Neural progenitor cell (in vitro differentiated cells): ENCODE results near the gene SMAD7. TPM values are rescaled to one million over a fixed set of nuclear protein-coding genes. Genes with fewer than 3 reads are reported as not detected.

Experiments
- DNase-seq: peaks from one replicate; pipeline ENCODE4 v3.0.0-alpha.2; 2016; ENCODE audit warnings: low spot score
- H2AFZ ChIP-seq: fragments of 200-600 bp; sonication (generic); replicated peaks from 2 replicates; pipeline ENCODE4 v1.6.1; 2016; ENCODE audit warnings: antibody characterized with exemption
- H3F3A ChIP-seq: fragments of 200-600 bp; sonication (generic); 2 replicates; pipeline ENCODE4 v1.6.1; 2016; ENCODE audit warnings: antibody characterized with exemption, low read depth
- H3K27ac ChIP-seq: fragments of 200-600 bp; sonication (generic); 2 replicates; pipeline ENCODE4 v1.5.1; 2016; ENCODE audit warnings: mild to moderate bottlenecking
- H3K27me3 ChIP-seq: fragments of 200-600 bp; sonication (generic); 2 replicates; pipeline ENCODE4 v1.6.1; 2016; ENCODE audit warnings: mild to moderate bottlenecking, moderate library complexity
- H3K36me3 ChIP-seq: fragments of 200-600 bp; sonication (generic); 2 replicates; pipeline ENCODE4 v1.5.1; 2016
- H3K4me1 ChIP-seq: fragments of 200-600 bp; sonication (generic); 2 replicates; pipeline ENCODE4 v1.6.1; 2016; ENCODE audit warnings: mixed run types
- H3K4me2 ChIP-seq: fragments of 200-600 bp; sonication (generic); 2 replicates; pipeline ENCODE4 v1.6.1; 2016
- H3K4me3 ChIP-seq: fragments of 200-600 bp; sonication (generic); 2 replicates; pipeline ENCODE4 v1.5.1; 2016
- H3K79me2 ChIP-seq: fragments of 200-600 bp; sonication (generic); 2 replicates; pipeline ENCODE4 v1.6.1; 2016; ENCODE audit warnings: low read depth
- H3K9ac ChIP-seq: fragments of 200-600 bp; sonication (generic); 2 replicates; pipeline ENCODE4 v1.6.1; 2016
- H3K9me3 ChIP-seq: fragments of 200-600 bp; sonication (generic); 2 replicates; pipeline ENCODE4 v1.5.1; 2016; ENCODE audit warnings: low read depth
- H4K20me1 ChIP-seq: fragments of 200-600 bp; sonication (generic); 2 replicates; pipeline ENCODE4 v1.6.1; 2016; ENCODE audit warnings: low read depth
- H3K27ac Mint-ChIP-seq: 3 replicates; pipeline ENCODE4 v1.8.0; 2021; ENCODE audit warnings: mixed read lengths
- H3K27me3 Mint-ChIP-seq: 2 replicates; pipeline ENCODE4 v1.8.0; 2022; ENCODE audit warnings: low read depth, mild to moderate bottlenecking, inconsistent platforms, moderate library complexity, mixed read lengths; ENCODE audit not compliant: insufficient read depth
- H3K36me3 Mint-ChIP-seq: 3 replicates; pipeline ENCODE4 v1.8.0; 2021; ENCODE audit warnings: mixed read lengths
- H3K4me1 Mint-ChIP-seq: 3 replicates; pipeline ENCODE4 v1.8.0; 2021; ENCODE audit warnings: mixed read lengths
- H3K4me3 Mint-ChIP-seq: 3 replicates; pipeline ENCODE4 v1.8.0; 2021; ENCODE audit warnings: mild to moderate bottlenecking, moderate library complexity, mixed read lengths
- H3K9me3 Mint-ChIP-seq: 3 replicates; pipeline ENCODE4 v1.8.0; 2020; ENCODE audit warnings: mixed read lengths
- EZH2 ChIP-seq: fragments of 200-600 bp; sonication (generic); IDR thresholded peaks from 2 replicates; pipeline ENCODE4 v1.6.1; 2017; ENCODE audit warnings: antibody characterized with exemption, mild to moderate bottlenecking, moderate library complexity
- EZH2phosphoT487 ChIP-seq: fragments of 200-600 bp; sonication (generic); IDR thresholded peaks from 2 replicates; pipeline ENCODE4 v1.6.1; 2017; ENCODE audit warnings: antibody characterized with exemption
- total RNA-seq: library from RNA; depleted of rRNA; stranded (reverse); fragments of >200 nt; gene quantifications from 2 replicates; pipeline ENCODE4 v1.2.3, GENCODE V29; 2015; ENCODE audit warnings: low replicate concordance
- TF ChIP-seq, protein P1 (sequence below): fragments of 200-600 bp; sonication (generic); IDR thresholded peaks from 2 replicates; pipeline ENCODE4 v1.5.1; 2017; ENCODE audit warnings: antibody characterized with exemption, mild to moderate bottlenecking

Gene SMAD7
- total RNA-seq, 1 donor from 2014 or later = 1.1 TPM

DNA sequence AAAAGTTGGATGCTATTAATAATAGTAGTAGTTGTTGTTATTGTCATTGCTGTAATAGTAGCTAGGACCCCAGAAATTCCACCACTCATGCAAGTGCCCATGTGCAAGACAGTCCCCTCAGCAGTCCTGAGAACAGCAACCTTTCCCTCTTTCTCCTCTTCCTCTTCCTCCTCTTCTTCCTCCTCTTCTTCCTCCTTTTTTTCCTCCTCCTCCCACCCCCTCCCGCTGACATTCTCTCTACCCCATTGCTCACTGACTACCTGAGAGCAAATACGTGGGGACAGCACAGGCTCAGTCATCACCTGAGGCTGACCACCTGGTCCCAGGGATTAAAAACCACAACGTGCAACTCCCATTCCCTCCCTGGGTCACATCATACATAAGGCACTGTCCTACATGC, 41.8 kb downstream of the SMAD7 start:
- TF ChIP-seq, protein P1, sequence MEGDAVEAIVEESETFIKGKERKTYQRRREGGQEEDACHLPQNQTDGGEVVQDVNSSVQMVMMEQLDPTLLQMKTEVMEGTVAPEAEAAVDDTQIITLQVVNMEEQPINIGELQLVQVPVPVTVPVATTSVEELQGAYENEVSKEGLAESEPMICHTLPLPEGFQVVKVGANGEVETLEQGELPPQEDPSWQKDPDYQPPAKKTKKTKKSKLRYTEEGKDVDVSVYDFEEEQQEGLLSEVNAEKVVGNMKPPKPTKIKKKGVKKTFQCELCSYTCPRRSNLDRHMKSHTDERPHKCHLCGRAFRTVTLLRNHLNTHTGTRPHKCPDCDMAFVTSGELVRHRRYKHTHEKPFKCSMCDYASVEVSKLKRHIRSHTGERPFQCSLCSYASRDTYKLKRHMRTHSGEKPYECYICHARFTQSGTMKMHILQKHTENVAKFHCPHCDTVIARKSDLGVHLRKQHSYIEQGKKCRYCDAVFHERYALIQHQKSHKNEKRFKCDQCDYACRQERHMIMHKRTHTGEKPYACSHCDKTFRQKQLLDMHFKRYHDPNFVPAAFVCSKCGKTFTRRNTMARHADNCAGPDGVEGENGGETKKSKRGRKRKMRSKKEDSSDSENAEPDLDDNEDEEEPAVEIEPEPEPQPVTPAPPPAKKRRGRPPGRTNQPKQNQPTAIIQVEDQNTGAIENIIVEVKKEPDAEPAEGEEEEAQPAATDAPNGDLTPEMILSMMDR = no peak
- TF ChIP-seq EZH2phosphoT487 = no peak
- TF ChIP-seq EZH2 = no peak
- H3K9me3 Mint-ChIP-seq = peaks cover 11% of the 10 kb centered on the region
- Histone ChIP-seq H4K20me1 (no peaks in the 10 kb centered on the region), H3K4me1 (no peaks in the 10 kb centered on the region), H2AFZ (no peak overlapping the region), H3K4me3 (no peak overlapping the region), H3K9me3 (no peaks in the 10 kb centered on the region), H3F3A (no peaks in the 10 kb centered on the region), H3K27ac (no peak overlapping the region), H3K27me3 (no peaks in the 10 kb centered on the region), H3K4me2 (no peak overlapping the region), H3K79me2 (no peaks in the 10 kb centered on the region), H3K9ac (no peak overlapping the region), H3K36me3 (no peaks in the 10 kb centered on the region)
- no peaks in the 10 kb centered on the region for H3K36me3 Mint-ChIP-seq
- no peak overlapping the region for H3K4me3 Mint-ChIP-seq
- peaks cover 7% of the 10 kb centered on the region for H3K27me3 Mint-ChIP-seq
- H3K27ac Mint-ChIP-seq = no peak overlapping the region
- no peak for DNase-seq
- H3K4me1 Mint-ChIP-seq = peaks cover 5% of the 10 kb centered on the region

DNA sequence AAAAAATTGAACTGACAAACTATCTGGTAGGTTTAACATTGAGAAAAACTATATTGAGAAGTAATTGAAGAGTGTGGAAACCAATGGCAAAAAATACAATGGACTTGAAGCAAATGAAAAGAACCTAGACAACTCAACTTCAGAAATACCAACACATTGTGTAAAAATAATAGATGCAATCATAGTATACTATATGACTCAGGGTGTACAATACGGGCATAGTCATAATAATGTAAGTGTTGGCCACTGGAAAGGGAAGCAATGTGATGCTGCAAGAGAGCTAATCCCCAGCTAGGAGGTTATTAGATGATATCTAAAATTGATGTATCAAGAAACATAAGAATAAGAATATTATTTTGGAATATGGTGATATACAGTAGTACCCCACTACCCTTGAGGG, 45.3 kb downstream of the SMAD7 start:
- H2AFZ ChIP-seq = no peak overlapping the region
- Mint-ChIP-seq H3K27me3 (peaks cover 13% of the 10 kb centered on the region), H3K9me3 (peaks cover 13% of the 10 kb centered on the region), H3K4me3 (no peak overlapping the region), H3K36me3 (no peaks in the 10 kb centered on the region), H3K4me1 (peaks cover 9% of the 10 kb centered on the region), H3K27ac (no peak overlapping the region)
- no peak for TF ChIP-seq EZH2
- TF ChIP-seq, protein P1 = no peak
- TF ChIP-seq EZH2phosphoT487 = no peak
- no peak overlapping the region for H3K9ac ChIP-seq
- DNase-seq = no peak
- no peak overlapping the region for H3K4me3 ChIP-seq
- no peaks in the 10 kb centered on the region for H3K79me2 ChIP-seq
- H4K20me1 ChIP-seq = no peaks in the 10 kb centered on the region
- no peaks in the 10 kb centered on the region for H3K4me1 ChIP-seq
- no peaks in the 10 kb centered on the region for H3F3A ChIP-seq
- no peak overlapping the region for H3K4me2 ChIP-seq
- no peak overlapping the region for H3K27ac ChIP-seq
- H3K36me3 ChIP-seq = no peaks in the 10 kb centered on the region
- H3K9me3 ChIP-seq = no peaks in the 10 kb centered on the region
- no peaks in the 10 kb centered on the region for H3K27me3 ChIP-seq

GRCh38 chr18:48904847-48905394, 45.8 kb downstream of the SMAD7 start:
- no peaks in the 10 kb centered on the region for H3K79me2 ChIP-seq
- no peaks in the 10 kb centered on the region for H3K9me3 ChIP-seq
- H4K20me1 ChIP-seq = no peaks in the 10 kb centered on the region
- no peak overlapping the region for H3K27ac Mint-ChIP-seq
- no peaks in the 10 kb centered on the region for H3K36me3 ChIP-seq
- TF ChIP-seq EZH2phosphoT487 (no peak), EZH2 (no peak)
- TF ChIP-seq, protein P1 = no peak
- no peaks in the 10 kb centered on the region for H3K4me1 ChIP-seq
- no peak overlapping the region for H3K9ac ChIP-seq
- no peak overlapping the region for H3K4me3 Mint-ChIP-seq
- H3K27ac ChIP-seq = no peak overlapping the region
- H3K4me1 Mint-ChIP-seq = peaks cover 9% of the 10 kb centered on the region
- no peak overlapping the region for H3K4me3 ChIP-seq
- H3K27me3 ChIP-seq = no peaks in the 10 kb centered on the region
- H2AFZ ChIP-seq = no peak overlapping the region
- no peaks in the 10 kb centered on the region for H3F3A ChIP-seq
- DNase-seq = no peak
- no peaks in the 10 kb centered on the region for H3K36me3 Mint-ChIP-seq
- peaks cover 13% of the 10 kb centered on the region for H3K27me3 Mint-ChIP-seq
- H3K4me2 ChIP-seq = no peak overlapping the region
- H3K9me3 Mint-ChIP-seq = peaks cover 14% of the 10 kb centered on the region
